Measurements from ENCODE around the gene TUBB.

GRCh38 chr6:30681766-30682142, 38.4 kb upstream of the TUBB start:
- no peak for TF ChIP-seq CTCF (IDR thresholded peaks at IDR 0.05)
- TF ChIP-seq POLR2A (IDR thresholded peaks at IDR 0.05): no peak
